Fibroblast of pulmonary artery (primary cell): ENCODE results near the gene RAB27B.

Source experiments
- DNase-seq: peaks from one replicate; pipeline ENCODE4 v3.0.0-alpha.2; 2010; ENCODE audit warnings: low read depth
- H3K4me3 ChIP-seq: replicated peaks from 2 replicates; pipeline ENCODE4 v1.5.1; 2011; ENCODE audit warnings: low read depth, mild to moderate bottlenecking, control low read depth, low read length, moderate library complexity
- TF ChIP-seq, protein P1 (sequence below): IDR thresholded peaks from 2 replicates; pipeline ENCODE4 v1.5.1; 2011; ENCODE audit warnings: mild to moderate bottlenecking, control low read depth, low read length, inconsistent platforms; ENCODE audit errors: missing control alignments

RAB27B gene

DNA sequence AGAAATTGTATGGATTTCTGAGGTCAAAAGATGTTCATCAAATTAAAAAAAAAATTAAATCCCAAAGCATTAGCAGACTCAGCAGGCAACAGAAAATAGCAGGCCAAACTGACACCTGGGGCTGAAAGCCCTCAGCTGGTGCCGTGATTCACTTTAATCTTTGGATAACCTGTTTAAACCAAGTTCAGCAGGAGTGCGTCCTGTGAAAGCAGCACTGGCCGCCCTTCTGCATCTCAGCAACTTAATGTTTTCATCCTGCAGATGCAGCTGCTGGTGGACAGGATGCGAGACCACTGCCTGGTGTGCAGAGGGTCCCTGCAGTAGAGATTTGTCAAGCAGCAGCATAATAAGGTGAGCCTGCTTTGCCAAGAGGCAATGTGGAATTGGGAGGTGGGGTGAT lies 89.8 kb downstream of the RAB27B start:
- H3K4me3 ChIP-seq = no peak overlapping the region
- DNase-seq = no peak
- TF ChIP-seq, protein P1, sequence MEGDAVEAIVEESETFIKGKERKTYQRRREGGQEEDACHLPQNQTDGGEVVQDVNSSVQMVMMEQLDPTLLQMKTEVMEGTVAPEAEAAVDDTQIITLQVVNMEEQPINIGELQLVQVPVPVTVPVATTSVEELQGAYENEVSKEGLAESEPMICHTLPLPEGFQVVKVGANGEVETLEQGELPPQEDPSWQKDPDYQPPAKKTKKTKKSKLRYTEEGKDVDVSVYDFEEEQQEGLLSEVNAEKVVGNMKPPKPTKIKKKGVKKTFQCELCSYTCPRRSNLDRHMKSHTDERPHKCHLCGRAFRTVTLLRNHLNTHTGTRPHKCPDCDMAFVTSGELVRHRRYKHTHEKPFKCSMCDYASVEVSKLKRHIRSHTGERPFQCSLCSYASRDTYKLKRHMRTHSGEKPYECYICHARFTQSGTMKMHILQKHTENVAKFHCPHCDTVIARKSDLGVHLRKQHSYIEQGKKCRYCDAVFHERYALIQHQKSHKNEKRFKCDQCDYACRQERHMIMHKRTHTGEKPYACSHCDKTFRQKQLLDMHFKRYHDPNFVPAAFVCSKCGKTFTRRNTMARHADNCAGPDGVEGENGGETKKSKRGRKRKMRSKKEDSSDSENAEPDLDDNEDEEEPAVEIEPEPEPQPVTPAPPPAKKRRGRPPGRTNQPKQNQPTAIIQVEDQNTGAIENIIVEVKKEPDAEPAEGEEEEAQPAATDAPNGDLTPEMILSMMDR = no peak

DNA sequence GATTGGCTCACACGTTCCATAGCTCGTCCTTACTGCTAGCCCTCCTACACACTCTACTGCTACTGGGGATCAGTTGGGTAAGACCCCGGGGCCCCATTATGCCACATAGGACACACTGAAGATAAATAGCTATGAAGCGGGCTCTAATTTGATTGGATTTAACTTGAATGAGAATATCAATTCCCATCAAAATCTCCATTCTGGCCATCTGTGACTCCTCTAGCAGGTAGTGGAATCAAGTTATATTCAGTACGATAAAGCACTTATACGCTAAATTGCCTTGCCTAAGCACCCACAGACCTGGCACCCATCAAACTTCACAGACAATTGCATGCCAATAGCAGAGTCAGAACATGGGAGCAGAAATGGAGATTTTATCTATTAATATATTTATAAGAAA lies 91.1 kb downstream of the RAB27B start:
- TF ChIP-seq, protein P1 = no peak
- no peak for DNase-seq
- H3K4me3 ChIP-seq = no peak overlapping the region

DNA sequence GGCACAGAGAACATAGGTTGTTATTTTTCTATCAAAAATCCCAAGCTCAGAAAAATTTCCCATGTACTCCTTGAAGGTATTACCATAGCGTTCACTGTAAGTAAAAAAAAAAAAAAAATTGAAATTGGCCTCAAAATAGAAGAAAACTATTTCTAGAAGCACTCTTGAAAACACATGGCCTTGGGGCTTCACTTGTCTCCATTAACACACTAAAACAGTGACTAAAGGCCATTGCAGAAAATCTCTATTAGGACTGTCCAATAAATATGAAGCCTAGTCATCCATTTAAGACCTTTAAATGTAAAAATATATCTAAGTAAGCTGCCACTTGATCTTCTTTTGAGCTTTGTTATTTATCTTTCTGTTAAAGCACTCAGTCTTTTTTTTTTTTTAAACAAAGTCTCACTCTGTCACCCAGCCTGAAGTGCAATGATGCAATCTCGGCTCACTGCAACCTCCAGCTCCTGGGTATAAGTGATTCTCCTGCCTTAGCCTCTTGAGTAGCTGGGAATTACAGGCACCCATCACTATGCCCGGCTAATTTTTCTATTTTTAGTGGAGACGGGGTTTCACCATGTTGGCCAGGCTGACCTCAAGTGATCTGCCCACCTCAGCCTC lies 95.2 kb downstream of the RAB27B start:
- no peak overlapping the region for H3K4me3 ChIP-seq
- TF ChIP-seq, protein P1 = no peak

DNA sequence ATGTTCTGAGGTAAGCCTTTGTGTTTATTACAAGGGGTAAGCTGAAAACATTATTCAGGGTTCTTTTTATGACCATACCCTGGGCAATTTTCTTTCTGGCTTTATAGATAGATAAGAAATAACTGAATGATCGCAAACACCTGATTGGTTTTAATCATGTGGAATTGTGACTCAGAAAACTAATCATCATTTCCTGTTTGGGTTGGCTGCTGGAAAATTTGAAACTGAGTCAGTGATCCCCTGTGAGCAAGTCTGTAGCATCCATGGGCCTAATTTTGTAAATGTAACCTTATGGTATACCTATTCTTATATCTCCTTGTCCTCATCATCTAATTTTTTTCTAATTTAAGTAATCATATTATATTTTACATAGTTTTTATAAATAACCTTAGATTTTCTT lies 96.7 kb downstream of the RAB27B start:
- no peak overlapping the region for H3K4me3 ChIP-seq
- peak; percentile 18 for DNase-seq
- TF ChIP-seq, protein P1 = no peak

More for the DNA sequence above, 95.2 kb downstream of the RAB27B start:
- no peak for DNase-seq

DNA sequence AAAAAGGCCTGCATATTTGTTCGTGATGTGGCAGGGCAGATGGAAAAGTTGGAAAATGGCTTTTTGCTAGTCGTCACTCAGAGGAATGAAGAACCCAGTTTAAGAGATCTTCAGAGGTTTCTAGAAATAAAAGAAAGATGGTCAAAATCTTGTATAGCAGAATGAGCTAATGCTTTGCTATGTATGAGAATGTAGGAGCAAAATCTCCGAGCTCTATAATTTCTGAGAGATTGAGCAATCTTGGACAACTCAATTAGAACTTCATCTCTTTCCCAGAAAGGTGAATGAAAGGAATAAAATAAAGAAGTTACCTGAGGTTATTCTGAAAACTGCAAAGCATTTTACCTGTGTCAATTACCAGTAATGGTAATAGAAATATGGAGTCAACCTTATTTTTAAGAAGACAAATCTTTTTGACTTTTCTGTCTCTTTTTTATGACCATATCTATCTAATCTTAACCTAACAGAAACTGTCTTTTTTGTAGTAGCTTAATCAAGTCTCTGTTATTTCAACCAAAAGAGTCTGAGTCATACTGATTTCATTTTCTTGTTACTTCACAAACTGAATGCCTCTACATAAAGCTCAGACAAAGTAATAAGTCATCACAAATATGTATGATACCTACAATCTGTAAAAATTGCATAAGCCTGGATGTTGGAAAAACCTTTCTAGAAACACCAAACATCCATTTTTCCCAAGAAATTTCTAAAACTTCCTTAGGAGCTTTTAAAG lies 98.5 kb downstream of the RAB27B start:
- H3K4me3 ChIP-seq = no peak overlapping the region
- TF ChIP-seq, protein P1 = no peak
- DNase-seq = peak; percentile 69

DNA sequence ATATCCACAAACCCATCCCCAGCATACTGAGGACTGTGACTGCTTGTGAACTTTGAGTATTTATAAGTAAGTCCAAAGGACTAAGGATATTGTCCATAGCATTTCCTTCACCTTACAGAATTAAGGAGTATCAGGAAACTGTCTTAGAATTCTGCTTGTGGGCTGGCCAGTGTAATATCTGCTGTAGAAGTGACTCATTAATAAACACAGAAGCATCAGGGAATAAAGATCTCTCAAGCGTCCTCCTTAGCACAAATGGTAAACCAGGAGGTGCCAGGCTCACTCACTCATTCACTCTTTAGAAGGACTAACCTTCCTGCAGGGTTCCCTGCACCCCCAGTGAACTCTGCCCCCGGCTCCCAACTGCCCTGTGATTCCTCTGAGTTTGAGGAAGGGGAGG lies 100.0 kb downstream of the RAB27B start:
- TF ChIP-seq, protein P1 = no peak

DNA sequence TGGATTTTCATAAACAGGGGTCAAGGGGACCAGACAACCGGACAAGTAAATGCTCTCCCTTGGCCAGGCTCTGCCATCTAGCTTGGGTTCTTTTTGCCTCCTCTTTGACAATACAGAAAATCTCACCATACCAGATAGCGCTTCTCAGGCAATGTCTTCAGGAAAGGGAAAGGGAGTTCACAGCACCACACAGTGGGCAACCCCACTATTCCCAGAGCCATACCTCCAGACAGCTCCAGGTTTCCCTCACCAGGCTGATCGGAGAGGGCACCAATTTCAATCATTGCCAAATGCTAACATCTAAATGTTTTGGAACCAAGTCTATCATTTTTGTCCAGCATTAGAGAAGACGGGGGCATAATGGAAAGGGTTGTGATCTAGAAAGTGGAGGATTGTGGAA lies 102.9 kb downstream of the RAB27B start:
- TF ChIP-seq, protein P1 = no peak
- H3K4me3 ChIP-seq = no peak overlapping the region
- DNase-seq = no peak

More for the DNA sequence above, 100.0 kb downstream of the RAB27B start:
- DNase-seq = peak; percentile 24
- no peak overlapping the region for H3K4me3 ChIP-seq
